H1 (cell line): ENCODE measurements around the gene ALK. TPM values are rescaled to one million over a fixed set of nuclear protein-coding genes. Genes with fewer than 3 reads are reported as not detected.

Experiments used
- CEBPB ChIP-seq: IDR thresholded peaks from 2 replicates; pipeline ENCODE4 v1.6.1; 2012; ENCODE audit warnings: low read depth, low read length
- CHD2 ChIP-seq: IDR thresholded peaks from 2 replicates; pipeline ENCODE4 v1.6.1; 2012; ENCODE audit warnings: low read length, improper control_type of control experiment
- EP300 ChIP-seq, 2 experiments: IDR thresholded peaks; 1 replicate in 1 of 2; 2 replicates in 1 of 2; pipeline ENCODE4 v1.6.1; 2011 to 2012; ENCODE audit warnings: low read depth in 2 of 2, low read length in 2 of 2, mild to moderate bottlenecking in 2 of 2, borderline replicate concordance in 1 of 2, inconsistent platforms in 1 of 2, moderate library complexity in 1 of 2
- EZH2 ChIP-seq: fragments of 200-600 bp; sonication (generic); IDR thresholded peaks from 2 replicates; pipeline ENCODE4 v1.7.1; 2012; ENCODE audit warnings: low read depth, mild to moderate bottlenecking, moderate library complexity, low read length, inconsistent platforms; ENCODE audit not compliant: severe bottlenecking
- FOSL1 ChIP-seq: IDR thresholded peaks from 2 replicates; pipeline ENCODE4 v1.6.1; 2011; ENCODE audit warnings: mild to moderate bottlenecking, low read depth, low read length, moderate library complexity; ENCODE audit not compliant: insufficient read depth
- JUND ChIP-seq: IDR thresholded peaks from 2 replicates; pipeline ENCODE4 v1.6.1; 2011; ENCODE audit warnings: mild to moderate bottlenecking, improper control_type of control experiment, low read length
- RAD21 ChIP-seq, 2 experiments: IDR thresholded peaks in 1 of 2; conservative IDR thresholded peaks in 1 of 2; 2 replicates each; pipeline ENCODE4 v1.6.1; 2011; ENCODE audit warnings: low read depth in 2 of 2, low read length in 2 of 2, improper control_type of control experiment in 1 of 2, inconsistent platforms in 1 of 2, mild to moderate bottlenecking in 1 of 2, moderate library complexity in 1 of 2
- RXRA ChIP-seq: IDR thresholded peaks from 2 replicates; pipeline ENCODE4 v1.6.1; 2011; ENCODE audit warnings: low read depth, mild to moderate bottlenecking, low read length, moderate library complexity; ENCODE audit not compliant: insufficient read depth
- TBP ChIP-seq: IDR thresholded peaks from 2 replicates; pipeline ENCODE4 v1.6.1; 2011; ENCODE audit warnings: low read depth, low read length, improper control_type of control experiment
- polyA plus RNA-seq, 7 experiments: library from polyadenylated mRNA; depleted of rRNA in 3 of 7; stranded (reverse) in 5 of 7; unstranded in 2 of 7; fragments of >200 nt in 5 of 7; fragments of 200-250 nt in 2 of 7; gene quantifications; 1 replicate in 5 of 7; 2 replicates in 1 of 7; 4 replicates in 1 of 7; pipeline versions ENCODE4 v1.2.1 to v1.2.3, GENCODE V29; 2011 to 2013; ENCODE audit warnings: missing spikeins in 2 of 7, mixed read lengths in 2 of 7
- total RNA-seq: library from RNA; stranded (reverse); fragmentation: NEBNext Ultra II Directional; extraction: Animal tissue kit (Norgen Biotek cat#: 25700); gene quantifications from 2 replicates; pipeline ENCODE4 v1.2.1, GENCODE V29; 2021
- TF ChIP-seq, protein P1 (sequence below): fragments of 300-600 bp; sonication (generic); IDR thresholded peaks from 2 replicates; pipeline ENCODE4 v1.7.1; 2012; ENCODE audit warnings: low read length, moderate library complexity, mild to moderate bottlenecking, inconsistent platforms; ENCODE audit not compliant: insufficient replicate concordance
- TF ChIP-seq, protein P2 (sequence below): IDR thresholded peaks from 2 replicates; pipeline ENCODE4 v1.6.1; 2011; ENCODE audit warnings: low read depth, mild to moderate bottlenecking, low read length; ENCODE audit not compliant: insufficient read depth

ALK gene
- total and polyA plus RNA-seq, 2 of the 8 experiments (the other 6 are each of a cell fraction or from before 2014, with no cell fraction given), result 0.02 to 0.09 TPM

DNA sequence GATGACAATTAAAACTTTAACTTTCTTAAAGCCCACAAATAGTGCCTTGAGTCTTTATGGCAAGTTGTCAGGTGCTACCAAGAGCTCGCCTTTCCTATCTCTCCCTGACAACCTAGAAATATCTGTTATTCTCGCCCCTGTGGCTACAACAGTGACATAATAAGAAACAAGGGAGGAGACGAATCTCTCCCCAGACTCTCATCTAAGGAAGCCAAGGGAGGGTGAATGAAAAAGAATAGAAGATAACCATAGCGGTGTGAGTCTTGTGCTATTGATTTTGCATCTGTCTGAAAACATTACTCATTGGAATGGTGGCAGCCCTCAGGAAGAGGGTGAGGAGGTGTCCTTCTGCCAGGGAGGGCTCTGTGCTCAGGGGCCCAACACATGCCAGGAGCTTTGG, 114.3 kb downstream of the ALK start (continued):
- TF ChIP-seq, protein P1, sequence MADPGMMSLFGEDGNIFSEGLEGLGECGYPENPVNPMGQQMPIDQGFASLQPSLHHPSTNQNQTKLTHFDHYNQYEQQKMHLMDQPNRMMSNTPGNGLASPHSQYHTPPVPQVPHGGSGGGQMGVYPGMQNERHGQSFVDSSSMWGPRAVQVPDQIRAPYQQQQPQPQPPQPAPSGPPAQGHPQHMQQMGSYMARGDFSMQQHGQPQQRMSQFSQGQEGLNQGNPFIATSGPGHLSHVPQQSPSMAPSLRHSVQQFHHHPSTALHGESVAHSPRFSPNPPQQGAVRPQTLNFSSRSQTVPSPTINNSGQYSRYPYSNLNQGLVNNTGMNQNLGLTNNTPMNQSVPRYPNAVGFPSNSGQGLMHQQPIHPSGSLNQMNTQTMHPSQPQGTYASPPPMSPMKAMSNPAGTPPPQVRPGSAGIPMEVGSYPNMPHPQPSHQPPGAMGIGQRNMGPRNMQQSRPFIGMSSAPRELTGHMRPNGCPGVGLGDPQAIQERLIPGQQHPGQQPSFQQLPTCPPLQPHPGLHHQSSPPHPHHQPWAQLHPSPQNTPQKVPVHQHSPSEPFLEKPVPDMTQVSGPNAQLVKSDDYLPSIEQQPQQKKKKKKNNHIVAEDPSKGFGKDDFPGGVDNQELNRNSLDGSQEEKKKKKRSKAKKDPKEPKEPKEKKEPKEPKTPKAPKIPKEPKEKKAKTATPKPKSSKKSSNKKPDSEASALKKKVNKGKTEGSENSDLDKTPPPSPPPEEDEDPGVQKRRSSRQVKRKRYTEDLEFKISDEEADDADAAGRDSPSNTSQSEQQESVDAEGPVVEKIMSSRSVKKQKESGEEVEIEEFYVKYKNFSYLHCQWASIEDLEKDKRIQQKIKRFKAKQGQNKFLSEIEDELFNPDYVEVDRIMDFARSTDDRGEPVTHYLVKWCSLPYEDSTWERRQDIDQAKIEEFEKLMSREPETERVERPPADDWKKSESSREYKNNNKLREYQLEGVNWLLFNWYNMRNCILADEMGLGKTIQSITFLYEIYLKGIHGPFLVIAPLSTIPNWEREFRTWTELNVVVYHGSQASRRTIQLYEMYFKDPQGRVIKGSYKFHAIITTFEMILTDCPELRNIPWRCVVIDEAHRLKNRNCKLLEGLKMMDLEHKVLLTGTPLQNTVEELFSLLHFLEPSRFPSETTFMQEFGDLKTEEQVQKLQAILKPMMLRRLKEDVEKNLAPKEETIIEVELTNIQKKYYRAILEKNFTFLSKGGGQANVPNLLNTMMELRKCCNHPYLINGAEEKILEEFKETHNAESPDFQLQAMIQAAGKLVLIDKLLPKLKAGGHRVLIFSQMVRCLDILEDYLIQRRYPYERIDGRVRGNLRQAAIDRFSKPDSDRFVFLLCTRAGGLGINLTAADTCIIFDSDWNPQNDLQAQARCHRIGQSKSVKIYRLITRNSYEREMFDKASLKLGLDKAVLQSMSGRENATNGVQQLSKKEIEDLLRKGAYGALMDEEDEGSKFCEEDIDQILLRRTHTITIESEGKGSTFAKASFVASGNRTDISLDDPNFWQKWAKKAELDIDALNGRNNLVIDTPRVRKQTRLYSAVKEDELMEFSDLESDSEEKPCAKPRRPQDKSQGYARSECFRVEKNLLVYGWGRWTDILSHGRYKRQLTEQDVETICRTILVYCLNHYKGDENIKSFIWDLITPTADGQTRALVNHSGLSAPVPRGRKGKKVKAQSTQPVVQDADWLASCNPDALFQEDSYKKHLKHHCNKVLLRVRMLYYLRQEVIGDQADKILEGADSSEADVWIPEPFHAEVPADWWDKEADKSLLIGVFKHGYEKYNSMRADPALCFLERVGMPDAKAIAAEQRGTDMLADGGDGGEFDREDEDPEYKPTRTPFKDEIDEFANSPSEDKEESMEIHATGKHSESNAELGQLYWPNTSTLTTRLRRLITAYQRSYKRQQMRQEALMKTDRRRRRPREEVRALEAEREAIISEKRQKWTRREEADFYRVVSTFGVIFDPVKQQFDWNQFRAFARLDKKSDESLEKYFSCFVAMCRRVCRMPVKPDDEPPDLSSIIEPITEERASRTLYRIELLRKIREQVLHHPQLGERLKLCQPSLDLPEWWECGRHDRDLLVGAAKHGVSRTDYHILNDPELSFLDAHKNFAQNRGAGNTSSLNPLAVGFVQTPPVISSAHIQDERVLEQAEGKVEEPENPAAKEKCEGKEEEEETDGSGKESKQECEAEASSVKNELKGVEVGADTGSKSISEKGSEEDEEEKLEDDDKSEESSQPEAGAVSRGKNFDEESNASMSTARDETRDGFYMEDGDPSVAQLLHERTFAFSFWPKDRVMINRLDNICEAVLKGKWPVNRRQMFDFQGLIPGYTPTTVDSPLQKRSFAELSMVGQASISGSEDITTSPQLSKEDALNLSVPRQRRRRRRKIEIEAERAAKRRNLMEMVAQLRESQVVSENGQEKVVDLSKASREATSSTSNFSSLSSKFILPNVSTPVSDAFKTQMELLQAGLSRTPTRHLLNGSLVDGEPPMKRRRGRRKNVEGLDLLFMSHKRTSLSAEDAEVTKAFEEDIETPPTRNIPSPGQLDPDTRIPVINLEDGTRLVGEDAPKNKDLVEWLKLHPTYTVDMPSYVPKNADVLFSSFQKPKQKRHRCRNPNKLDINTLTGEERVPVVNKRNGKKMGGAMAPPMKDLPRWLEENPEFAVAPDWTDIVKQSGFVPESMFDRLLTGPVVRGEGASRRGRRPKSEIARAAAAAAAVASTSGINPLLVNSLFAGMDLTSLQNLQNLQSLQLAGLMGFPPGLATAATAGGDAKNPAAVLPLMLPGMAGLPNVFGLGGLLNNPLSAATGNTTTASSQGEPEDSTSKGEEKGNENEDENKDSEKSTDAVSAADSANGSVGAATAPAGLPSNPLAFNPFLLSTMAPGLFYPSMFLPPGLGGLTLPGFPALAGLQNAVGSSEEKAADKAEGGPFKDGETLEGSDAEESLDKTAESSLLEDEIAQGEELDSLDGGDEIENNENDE, result no peak
- TF ChIP-seq FOSL1 (no peak), EZH2 (no peak), CHD2 (no peak), RAD21 (IDR thresholded peaks at IDR 0.05 in 1 of 2, conservative IDR thresholded peaks at IDR 0.05 in 1 of 2; ENCODE audit: low read depth in 2 of 2, low read length in 2 of 2) (no peak), TBP (no peak), CEBPB (no peak), RXRA (no peak), JUND (no peak), EP300 (IDR thresholded peaks at IDR 0.05; ENCODE audit: borderline replicate concordance in 1 of 2, low read depth in 2 of 2, low read length in 2 of 2) (no peak)
- TF ChIP-seq, protein P2, sequence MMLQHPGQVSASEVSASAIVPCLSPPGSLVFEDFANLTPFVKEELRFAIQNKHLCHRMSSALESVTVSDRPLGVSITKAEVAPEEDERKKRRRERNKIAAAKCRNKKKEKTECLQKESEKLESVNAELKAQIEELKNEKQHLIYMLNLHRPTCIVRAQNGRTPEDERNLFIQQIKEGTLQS, result no peak
